ENCODE measurements around the gene WDR45B.

WDR45B gene

DNA sequence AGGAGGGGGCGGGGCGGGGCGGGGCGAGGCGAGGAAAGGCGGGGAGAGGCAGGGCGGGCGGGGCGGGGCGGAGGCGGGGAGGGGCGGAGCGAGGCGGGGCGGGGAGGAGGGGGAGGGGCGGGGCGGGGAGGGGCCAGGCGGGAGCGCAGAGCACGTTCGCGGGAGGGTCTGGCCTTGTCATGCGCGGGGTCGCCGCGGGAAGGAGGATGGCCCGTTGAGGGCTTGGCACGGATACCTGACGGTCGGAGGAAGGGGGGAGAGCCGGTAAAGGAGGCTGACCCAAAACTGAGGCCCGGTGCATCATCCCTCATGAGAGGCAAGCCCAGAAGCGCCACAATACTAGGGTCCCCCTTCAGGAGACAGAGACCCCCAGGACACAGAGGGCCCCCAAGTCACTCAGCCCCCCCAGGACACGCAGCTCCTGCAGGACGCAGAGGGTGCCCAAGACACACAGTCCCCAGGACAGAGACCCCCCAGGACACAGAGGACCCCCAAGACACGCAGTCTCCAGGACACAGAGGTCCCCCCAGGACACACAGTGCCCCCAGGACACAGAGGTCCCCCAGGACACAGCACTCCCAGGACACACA, 593 bp upstream of the WDR45B start:
- peak overlapping the region; percentile 33 for H3K4me3 ChIP-seq (ENCODE audit: severe bottlenecking)
- no peak for TF ChIP-seq CTCF (IDR thresholded peaks at IDR 0.05; ENCODE audit: poor library complexity, severe bottlenecking)
- DNase-seq (ENCODE audit: low spot score) (no peak), ATAC-seq (ENCODE audit: low read depth) (no peak)
- H3K9me3 ChIP-seq (ENCODE audit: severe bottlenecking) = no peaks in the 10 kb centered on the region
- peaks cover 10% of the 10 kb centered on the region for H3K4me1 ChIP-seq (ENCODE audit: insufficient read depth, poor library complexity, severe bottlenecking)
- H3K27ac ChIP-seq (ENCODE audit: poor library complexity, severe bottlenecking) = peak overlapping the region; percentile 96
- no peaks in the 10 kb centered on the region for H3K27me3 ChIP-seq (ENCODE audit: insufficient read depth, poor library complexity, severe bottlenecking)
- H3K36me3 ChIP-seq (ENCODE audit: low read depth) = peaks cover 26% of the 10 kb centered on the region

- Histone ChIP-seq H3K4me3 (ENCODE audit: severe bottlenecking) (peak overlapping the region; percentile 92), H3K9me3 (ENCODE audit: severe bottlenecking) (no peaks in the 10 kb centered on the region), H3K36me3 (ENCODE audit: low read depth) (peaks cover 38% of the 10 kb centered on the region), H3K4me1 (ENCODE audit: insufficient read depth, poor library complexity, severe bottlenecking) (peaks cover 10% of the 10 kb centered on the region), H3K27me3 (ENCODE audit: insufficient read depth, poor library complexity, severe bottlenecking) (no peaks in the 10 kb centered on the region), H3K27ac (ENCODE audit: poor library complexity, severe bottlenecking) (peak overlapping the region; percentile 96)
- peak; percentile 5; the same call in 2 of the 3 replicates for ATAC-seq (ENCODE audit: low read depth)
- no peak for TF ChIP-seq CTCF (IDR thresholded peaks at IDR 0.05; ENCODE audit: poor library complexity, severe bottlenecking)
- DNase-seq (ENCODE audit: low spot score) = no peak
Measured at GRCh38 chr17:82647593-82648164, 565 bp downstream of the WDR45B start.

- no peak overlapping the region for H3K4me3 ChIP-seq (ENCODE audit: severe bottlenecking)
- no peaks in the 10 kb centered on the region for H3K27me3 ChIP-seq (ENCODE audit: insufficient read depth, poor library complexity, severe bottlenecking)
- H3K36me3 ChIP-seq (ENCODE audit: low read depth) = peaks cover 59% of the 10 kb centered on the region
- ATAC-seq (ENCODE audit: low read depth) = no peak
- H3K4me1 ChIP-seq (ENCODE audit: insufficient read depth, poor library complexity, severe bottlenecking) = peaks cover 10% of the 10 kb centered on the region
- DNase-seq (ENCODE audit: low spot score) = no peak
- no peak for TF ChIP-seq CTCF (IDR thresholded peaks at IDR 0.05; ENCODE audit: poor library complexity, severe bottlenecking)
- no peak overlapping the region for H3K27ac ChIP-seq (ENCODE audit: poor library complexity, severe bottlenecking)
- H3K9me3 ChIP-seq (ENCODE audit: severe bottlenecking) = no peaks in the 10 kb centered on the region
Measured at GRCh38 chr17:82645516-82645915, 2.7 kb downstream of the WDR45B start.

DNA sequence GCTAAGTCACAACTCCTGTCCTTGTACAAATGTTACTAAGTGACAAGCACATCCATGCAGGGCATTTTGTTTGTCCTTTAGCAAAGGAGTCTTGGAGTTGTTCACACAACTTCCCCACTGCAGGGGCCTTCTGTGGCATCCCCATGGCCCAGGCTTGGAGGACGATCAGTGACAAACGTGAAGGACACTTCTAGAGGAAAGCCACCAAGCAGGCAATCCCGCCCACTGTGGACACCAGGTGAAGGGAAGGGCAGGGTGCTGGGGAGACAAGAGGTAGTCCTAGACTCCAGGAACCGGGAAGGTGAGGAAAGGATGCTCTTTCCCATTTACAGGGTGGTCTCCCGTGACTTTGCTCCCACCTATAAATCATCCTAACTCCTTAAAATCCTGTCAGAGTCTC, 4.1 kb downstream of the WDR45B start:
- no peak overlapping the region for H3K4me3 ChIP-seq (ENCODE audit: severe bottlenecking)
- peaks cover 10% of the 10 kb centered on the region for H3K4me1 ChIP-seq (ENCODE audit: insufficient read depth, poor library complexity, severe bottlenecking)
- no peak for TF ChIP-seq CTCF (IDR thresholded peaks at IDR 0.05; ENCODE audit: poor library complexity, severe bottlenecking)
- H3K27me3 ChIP-seq (ENCODE audit: insufficient read depth, poor library complexity, severe bottlenecking) = no peaks in the 10 kb centered on the region
- DNase-seq (ENCODE audit: low spot score) (no peak), ATAC-seq (ENCODE audit: low read depth) (no peak)
- H3K9me3 ChIP-seq (ENCODE audit: severe bottlenecking) = no peaks in the 10 kb centered on the region
- H3K27ac ChIP-seq (ENCODE audit: poor library complexity, severe bottlenecking) = no peak overlapping the region
- H3K36me3 ChIP-seq (ENCODE audit: low read depth) = peaks cover 70% of the 10 kb centered on the region

GRCh38 chr17:82642022-82642421, 6.2 kb downstream of the WDR45B start:
- no peak overlapping the region for H3K4me3 ChIP-seq (ENCODE audit: severe bottlenecking)
- no peaks in the 10 kb centered on the region for H3K27me3 ChIP-seq (ENCODE audit: insufficient read depth, poor library complexity, severe bottlenecking)
- no peak overlapping the region for H3K27ac ChIP-seq (ENCODE audit: poor library complexity, severe bottlenecking)
- TF ChIP-seq CTCF (IDR thresholded peaks at IDR 0.05; ENCODE audit: poor library complexity, severe bottlenecking) = no peak
- H3K9me3 ChIP-seq (ENCODE audit: severe bottlenecking) = peaks cover 6% of the 10 kb centered on the region
- H3K4me1 ChIP-seq (ENCODE audit: insufficient read depth, poor library complexity, severe bottlenecking) = peaks cover 10% of the 10 kb centered on the region
- ATAC-seq (ENCODE audit: low read depth) = no peak
- H3K36me3 ChIP-seq (ENCODE audit: low read depth) = peaks cover 88% of the 10 kb centered on the region
- DNase-seq (ENCODE audit: low spot score) = no peak
